Measurements from ENCODE around the gene BBS1. TPM values are rescaled to one million over a fixed set of nuclear protein-coding genes. Genes with fewer than 3 reads are reported as not detected.
A peak's percentile ranks its signal among the peaks of the same experiment; 100 is the strongest.

BBS1 gene
- total RNA-seq, 2 donors from 2014 or later = 52.4 to 67.3 TPM

DNA sequence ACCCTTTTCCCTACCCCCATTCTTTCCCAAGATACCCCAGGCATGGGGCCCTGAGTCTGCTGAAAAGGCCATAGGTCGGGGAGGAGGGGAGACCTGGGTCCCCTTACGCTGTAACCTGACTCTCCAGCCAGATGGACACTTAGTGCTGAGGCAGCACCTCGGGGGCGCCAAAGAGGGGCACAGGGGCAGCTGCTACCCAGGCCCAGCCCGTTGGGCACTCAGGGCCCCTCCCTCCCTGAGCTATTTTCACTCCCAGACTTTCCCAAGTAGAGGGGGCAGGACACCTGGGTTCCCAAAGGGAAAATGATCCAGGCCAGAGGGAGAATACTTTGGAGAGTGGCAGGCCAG is 37.2 kb downstream of the BBS1 start:
- H3K4me3 ChIP-seq (ENCODE audit: low read length) = no peak overlapping the region
- peak; percentile 63 for DNase-seq

DNA sequence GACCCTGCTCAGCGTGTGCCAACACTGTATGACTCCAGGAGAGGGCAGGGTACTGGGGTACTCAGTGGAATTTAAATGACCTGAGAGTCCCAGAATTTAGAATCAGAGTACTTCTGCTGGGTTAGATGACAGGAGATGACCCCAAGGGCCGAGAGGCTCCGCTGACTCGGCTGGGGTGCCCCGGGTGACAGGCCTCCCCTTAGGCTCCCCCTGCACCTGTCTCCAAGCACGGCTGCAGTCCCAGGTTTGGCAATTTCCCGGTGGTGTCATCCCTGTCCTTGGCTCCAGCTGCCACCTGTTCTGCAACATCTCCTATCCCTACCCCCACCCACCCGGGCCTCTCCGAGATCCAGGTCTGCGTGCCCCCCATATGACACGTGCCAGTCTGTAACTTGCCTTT is 37.6 kb downstream of the BBS1 start:
- 83 to 84% methylated on average over 6 to 11 of the region's 11 CpGs for WGBS, 2 experiments (ENCODE audit: insufficient coverage in 1 of 2, insufficient read length in 1 of 2)
- Histone ChIP-seq H3K27ac (ENCODE audit: low read depth, low read length) (no peak overlapping the region), H3K4me3 (ENCODE audit: low read length) (no peak overlapping the region), H3K9me3 (ENCODE audit: control insufficient read depth, low read length) (no peaks in the 10 kb centered on the region), H3K36me3 (ENCODE audit: control insufficient read depth, insufficient read depth, low read length) (no peaks in the 10 kb centered on the region), H3K9ac (ENCODE audit: extremely low read depth, low read length, poor library complexity, severe bottlenecking) (no peak overlapping the region), H3K4me1 (ENCODE audit: control insufficient read depth, insufficient read depth, low read length) (no peaks in the 10 kb centered on the region), H3K27me3 (ENCODE audit: control insufficient read depth, insufficient read depth, low read length, poor library complexity, severe bottlenecking) (no peaks in the 10 kb centered on the region)
- Mint-ChIP-seq H3K4me3 (no peak overlapping the region), H3K27ac (no peak overlapping the region), H3K36me3 (ENCODE audit: low read depth) (peaks cover 3% of the 10 kb centered on the region), H3K9me3 (no peaks in the 10 kb centered on the region), H3K27me3 (ENCODE audit: insufficient read depth) (peaks cover 1% of the 10 kb centered on the region), H3K4me1 (peaks cover 24% of the 10 kb centered on the region)
- TF ChIP-seq, protein P1, sequence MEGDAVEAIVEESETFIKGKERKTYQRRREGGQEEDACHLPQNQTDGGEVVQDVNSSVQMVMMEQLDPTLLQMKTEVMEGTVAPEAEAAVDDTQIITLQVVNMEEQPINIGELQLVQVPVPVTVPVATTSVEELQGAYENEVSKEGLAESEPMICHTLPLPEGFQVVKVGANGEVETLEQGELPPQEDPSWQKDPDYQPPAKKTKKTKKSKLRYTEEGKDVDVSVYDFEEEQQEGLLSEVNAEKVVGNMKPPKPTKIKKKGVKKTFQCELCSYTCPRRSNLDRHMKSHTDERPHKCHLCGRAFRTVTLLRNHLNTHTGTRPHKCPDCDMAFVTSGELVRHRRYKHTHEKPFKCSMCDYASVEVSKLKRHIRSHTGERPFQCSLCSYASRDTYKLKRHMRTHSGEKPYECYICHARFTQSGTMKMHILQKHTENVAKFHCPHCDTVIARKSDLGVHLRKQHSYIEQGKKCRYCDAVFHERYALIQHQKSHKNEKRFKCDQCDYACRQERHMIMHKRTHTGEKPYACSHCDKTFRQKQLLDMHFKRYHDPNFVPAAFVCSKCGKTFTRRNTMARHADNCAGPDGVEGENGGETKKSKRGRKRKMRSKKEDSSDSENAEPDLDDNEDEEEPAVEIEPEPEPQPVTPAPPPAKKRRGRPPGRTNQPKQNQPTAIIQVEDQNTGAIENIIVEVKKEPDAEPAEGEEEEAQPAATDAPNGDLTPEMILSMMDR (conservative IDR thresholded peaks at IDR 0.05) = peak; percentile 30
- DNase-seq = no peak

More for the DNA sequence above, 37.2 kb downstream of the BBS1 start:
- Mint-ChIP-seq H3K27ac (no peak overlapping the region), H3K9me3 (no peaks in the 10 kb centered on the region), H3K4me3 (no peak overlapping the region), H3K27me3 (ENCODE audit: insufficient read depth) (peaks cover 1% of the 10 kb centered on the region), H3K36me3 (ENCODE audit: low read depth) (peaks cover 4% of the 10 kb centered on the region), H3K4me1 (peaks cover 24% of the 10 kb centered on the region)
- Histone ChIP-seq H3K36me3 (ENCODE audit: control insufficient read depth, insufficient read depth, low read length) (no peaks in the 10 kb centered on the region), H3K9me3 (ENCODE audit: control insufficient read depth, low read length) (no peaks in the 10 kb centered on the region), H3K27ac (ENCODE audit: low read depth, low read length) (peak overlapping the region; percentile 49), H3K9ac (ENCODE audit: extremely low read depth, low read length, poor library complexity, severe bottlenecking) (no peak overlapping the region), H3K27me3 (ENCODE audit: control insufficient read depth, insufficient read depth, low read length, poor library complexity, severe bottlenecking) (no peaks in the 10 kb centered on the region), H3K4me1 (ENCODE audit: control insufficient read depth, insufficient read depth, low read length) (no peaks in the 10 kb centered on the region)
- TF ChIP-seq, protein P1 (conservative IDR thresholded peaks at IDR 0.05) = no peak
- 22 to 64% methylated on average over 3 to 5 of the region's 5 CpGs for WGBS, 2 experiments (ENCODE audit: insufficient coverage in 1 of 2, insufficient read length in 1 of 2)

DNA sequence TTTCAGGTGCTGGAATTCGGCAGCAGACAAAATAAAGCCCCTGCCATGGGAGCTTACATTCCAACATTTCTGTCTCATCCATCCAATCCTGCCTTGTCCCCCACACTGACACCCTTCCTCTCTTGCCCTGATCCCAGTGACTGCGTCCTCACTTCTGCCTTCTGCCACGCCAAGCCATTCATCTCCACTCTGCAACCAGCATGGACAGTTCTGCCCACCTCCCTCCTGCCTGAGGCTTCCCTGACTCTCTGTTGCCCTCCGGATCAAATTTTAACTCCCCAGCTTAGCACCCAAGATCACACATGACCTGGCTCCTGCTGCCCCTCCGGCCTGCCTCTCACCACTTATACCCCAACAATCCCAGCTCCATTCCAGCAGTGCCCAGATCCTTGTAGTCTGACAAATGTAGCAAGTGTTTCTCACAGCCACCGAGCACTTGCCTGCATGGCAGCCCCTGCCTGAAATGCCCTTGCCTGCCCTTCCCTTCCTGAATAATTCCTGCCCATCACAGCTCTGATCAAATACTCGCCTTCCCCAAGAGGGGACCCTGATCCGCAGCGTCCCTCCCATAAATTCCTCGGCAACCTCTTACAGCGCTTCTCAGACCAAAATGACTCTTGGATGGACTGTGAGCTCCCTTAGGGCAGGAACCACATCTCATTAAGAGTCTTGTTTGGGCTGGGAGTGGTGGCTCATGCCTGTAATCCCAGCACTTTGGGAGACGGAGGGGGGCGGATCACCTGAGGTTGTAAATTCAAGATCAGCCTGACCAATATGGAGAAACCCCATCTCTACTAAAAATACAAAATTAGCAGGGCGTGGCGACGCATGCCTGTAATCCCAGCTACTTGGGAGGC is 38.6 kb downstream of the BBS1 start:
- Mint-ChIP-seq H3K36me3 (ENCODE audit: low read depth) (no peaks in the 10 kb centered on the region), H3K27ac (no peak overlapping the region), H3K4me1 (peaks cover 16% of the 10 kb centered on the region), H3K27me3 (ENCODE audit: insufficient read depth) (peaks cover 1% of the 10 kb centered on the region), H3K9me3 (no peaks in the 10 kb centered on the region), H3K4me3 (no peak overlapping the region)
- Histone ChIP-seq H3K4me3 (ENCODE audit: low read length) (no peak overlapping the region), H3K9ac (ENCODE audit: extremely low read depth, low read length, poor library complexity, severe bottlenecking) (no peak overlapping the region), H3K27ac (ENCODE audit: low read depth, low read length) (no peak overlapping the region), H3K9me3 (ENCODE audit: control insufficient read depth, low read length) (no peaks in the 10 kb centered on the region), H3K36me3 (ENCODE audit: control insufficient read depth, insufficient read depth, low read length) (no peaks in the 10 kb centered on the region), H3K4me1 (ENCODE audit: control insufficient read depth, insufficient read depth, low read length) (no peaks in the 10 kb centered on the region), H3K27me3 (ENCODE audit: control insufficient read depth, insufficient read depth, low read length, poor library complexity, severe bottlenecking) (no peaks in the 10 kb centered on the region)
- TF ChIP-seq, protein P1 (conservative IDR thresholded peaks at IDR 0.05) = no peak
- WGBS, 2 experiments (ENCODE audit: insufficient coverage in 1 of 2, insufficient read length in 1 of 2) = 80 to 81% methylated on average over 11 to 16 of the region's 16 CpGs
- DNase-seq = no peak
